Stomach (tissue), 9 donors: ENCODE measurements around the gene RFTN1. TPM values are rescaled to one million over a fixed set of nuclear protein-coding genes. Genes with fewer than 3 reads are reported as not detected.
A peak's percentile ranks its signal among the peaks of the same experiment; 100 is the strongest.

Experiments used
- DNase-seq, 2 donors: peaks; one replicate each; pipeline versions ENCODE4 v3.0.0 to v3.0.0-alpha.2; 2013 to 2019
- H3K27ac ChIP-seq, 5 donors: fragments of 200-600 bp in 4 of 5; sonication (generic) in 4 of 5; one replicate each; pipeline ENCODE4 v1.5.1; 2013 to 2019; ENCODE audit warnings: mild to moderate bottlenecking in 1 of 5, moderate library complexity in 1 of 5
- H3K27me3 ChIP-seq, 3 donors: fragments of 200-600 bp; sonication (generic); one replicate each; pipeline ENCODE4 v1.5.1; 2017 to 2019; ENCODE audit warnings: mixed run types in 1 of 3
- H3K36me3 ChIP-seq, 4 donors: fragments of 200-600 bp; sonication (generic); 1 replicate in 3 of 4; 2 replicates in 1 of 4; pipeline ENCODE4 v1.5.1; 2016 to 2019
- H3K4me1 ChIP-seq, 4 donors: fragments of 200-600 bp; sonication (generic); one replicate each; pipeline ENCODE4 v1.5.1; 2016 to 2019
- H3K4me3 ChIP-seq, 4 donors: fragments of 200-600 bp; sonication (generic) in 3 of 4; one replicate each; pipeline ENCODE4 v1.5.1; 2016 to 2019; ENCODE audit warnings: mild to moderate bottlenecking in 1 of 4
- H3K9me3 ChIP-seq, 4 donors: fragments of 200-600 bp; sonication (generic); one replicate each; pipeline ENCODE4 v1.5.1; 2016 to 2019
- CTCF ChIP-seq, 7 experiments: fragments of 450-650 bp in 4 of 7; fragments of 200-600 bp in 3 of 7; sonication (generic) in 3 of 7; IDR thresholded peaks; one replicate each; pipeline ENCODE4 v1.5.1; 2016 to 2019; ENCODE audit warnings: antibody characterized with exemption in 7 of 7, control low read depth in 2 of 7, mild to moderate bottlenecking in 1 of 7
- EP300 ChIP-seq: sonication (generic); formaldehyde crosslinking; IDR thresholded peaks from one replicate; pipeline ENCODE4 v1.6.1; 2017; ENCODE audit warnings: antibody characterized with exemption
- POLR2A ChIP-seq, 4 donors: fragments of 450-650 bp; IDR thresholded peaks; one replicate each; pipeline ENCODE4 v1.6.1; 2016; ENCODE audit warnings: antibody characterized with exemption in 4 of 4, control low read depth in 2 of 4, mild to moderate bottlenecking in 1 of 4, moderate library complexity in 1 of 4
- POLR2AphosphoS5 ChIP-seq, 3 donors: sonication (generic); formaldehyde crosslinking; IDR thresholded peaks; one replicate each; pipeline ENCODE4 v1.6.1; 2016; ENCODE audit warnings: antibody characterized with exemption in 3 of 3
- WGBS, 5 donors: extraction: QIAGEN DNeasy Blood & Tissue Kit in 3 of 5; methylation state at CpG; one replicate each; pipeline versions ENCODE4 v1.1.5 to v1.1.7; 2013 to 2018; 5-methylcytosine and 5-hydroxymethylcytosine counted together
- intact Hi-C: fragments of 100-400 bp; cut with DNase I; formaldehyde crosslinking; loops from one replicate; pipeline ENCODE4 v1.15.1; 2023; ENCODE audit warnings: low total_unique reads
- polyA plus RNA-seq, 3 donors: library from polyadenylated mRNA; stranded (reverse); fragments of 200-250 nt; gene quantifications; one replicate each; pipeline ENCODE4 v1.2.3, GENCODE V29; 2013
- total RNA-seq, 5 donors: library from RNA; depleted of rRNA; stranded (reverse); fragments of >200 nt; gene quantifications; one replicate each; pipeline versions ENCODE4 v1.1.0 to v1.2.3, GENCODE V29; 2014 to 2016
- donor health status: healthy with polysubstance abuse.
- donor health status: Bipolar disorder and iron deficiency.
- donor health status: healthy.

RFTN1 gene
- total and polyA plus RNA-seq, 8 donors = 4.6 to 103 (median 18.9) TPM

GRCh38 chr3:16552757-16553156 lies 39.3 kb upstream of the RFTN1 start:
- Histone ChIP-seq H3K27ac (no peak overlapping the region), H3K4me3 (no peak overlapping the region), H3K27me3 (no peaks in the 10 kb centered on the region), H3K9me3 (no peaks in the 10 kb centered on the region), H3K36me3 (no peaks in the 10 kb centered on the region), H3K4me1 (peaks cover 0 to 8% (median 0%) of the 10 kb centered on the region in 4 donors)
- TF ChIP-seq POLR2A (IDR thresholded peaks at IDR 0.05) (no peak), POLR2AphosphoS5 (IDR thresholded peaks at IDR 0.05) (no peak), EP300 (no peak), CTCF (IDR thresholded peaks at IDR 0.05) (no peak)
- no peak for DNase-seq
- intact Hi-C loops = loop anchor here (5.0 kb wide), 1 partner anchor 265 kb away; no protein-coding TSS in a partner anchor
- 56 to 67% (median 65%) methylated on average over 3 of the region's 3 CpGs for WGBS, 5 donors

GRCh38 chr3:16551342-16551976 lies 38.0 kb upstream of the RFTN1 start:
- H3K36me3 ChIP-seq = no peaks in the 10 kb centered on the region
- no peak overlapping the region for H3K4me3 ChIP-seq
- TF ChIP-seq POLR2AphosphoS5 (IDR thresholded peaks at IDR 0.05) = no peak
- no peak for TF ChIP-seq POLR2A (IDR thresholded peaks at IDR 0.05)
- intact Hi-C loops = loop anchor here (5.0 kb wide), 1 partner anchor 264 kb away; no protein-coding TSS in a partner anchor
- 70 to 92% (median 91%) methylated on average over 4 of the region's 4 CpGs for WGBS, 5 donors
- DNase-seq = no peak
- H3K27me3 ChIP-seq = no peaks in the 10 kb centered on the region
- no peak overlapping the region for H3K27ac ChIP-seq
- peaks cover 0 to 8% (median 0%) of the 10 kb centered on the region in 4 donors for H3K4me1 ChIP-seq
- H3K9me3 ChIP-seq = no peaks in the 10 kb centered on the region

GRCh38 chr3:16550676-16551341 lies 37.3 kb upstream of the RFTN1 start:
- no peaks in the 10 kb centered on the region for H3K9me3 ChIP-seq
- H3K36me3 ChIP-seq = no peaks in the 10 kb centered on the region
- intact Hi-C loops = loop anchor here (5.0 kb wide), 1 partner anchor 264 kb away; no protein-coding TSS in a partner anchor
- no peak overlapping the region for H3K4me3 ChIP-seq
- H3K27me3 ChIP-seq = no peaks in the 10 kb centered on the region
- TF ChIP-seq CTCF (IDR thresholded peaks at IDR 0.05) = peak in 5 of 7 experiments; percentile 74 to 83 (median 78)
- TF ChIP-seq POLR2A (IDR thresholded peaks at IDR 0.05) = no peak
- no peak for TF ChIP-seq EP300
- peak in 1 of 3 donors; percentile 40 for TF ChIP-seq POLR2AphosphoS5 (IDR thresholded peaks at IDR 0.05)
- H3K4me1 ChIP-seq = peaks cover 0 to 8% (median 0%) of the 10 kb centered on the region in 4 donors
- no peak overlapping the region for H3K27ac ChIP-seq
- 12 to 15% (median 13%) methylated on average over 7 of the region's 7 CpGs for WGBS, 5 donors
- peak; percentile 50 to 92 for DNase-seq

- intact Hi-C loops = loop anchor here (5.0 kb wide), 1 partner anchor 263 kb away; no protein-coding TSS in a partner anchor
- 24 to 36% (median 33%) methylated on average over 4 of the region's 4 CpGs for WGBS, 5 donors
- Histone ChIP-seq H3K27me3 (no peaks in the 10 kb centered on the region), H3K4me3 (no peak overlapping the region), H3K4me1 (peaks cover 0 to 8% (median 0%) of the 10 kb centered on the region in 4 donors), H3K9me3 (no peaks in the 10 kb centered on the region), H3K27ac (no peak overlapping the region), H3K36me3 (no peaks in the 10 kb centered on the region)
- TF ChIP-seq CTCF (IDR thresholded peaks at IDR 0.05) = no peak
- no peak for TF ChIP-seq POLR2AphosphoS5 (IDR thresholded peaks at IDR 0.05)
- no peak for TF ChIP-seq POLR2A (IDR thresholded peaks at IDR 0.05)
- no peak for TF ChIP-seq EP300
- DNase-seq = no peak
Observed at GRCh38 chr3:16550305-16550675, 36.8 kb upstream of the RFTN1 start.
